Measurements from ENCODE around the gene C10orf62. TPM values are rescaled to one million over a fixed set of nuclear protein-coding genes. Genes with fewer than 3 reads are reported as not detected.
"Not testable (repeated sequence)": the region's sequence is repeated elsewhere in the genome, so short reads cannot be mapped to it uniquely, and the experiment has no call there.

C10orf62 gene
- total and polyA plus RNA-seq, 2 experiments from 2014 or later: not detected

GRCh38 chr10:97553575-97554031 lies 35.9 kb upstream of the C10orf62 start (continued):
- TF ChIP-seq, protein P1, sequence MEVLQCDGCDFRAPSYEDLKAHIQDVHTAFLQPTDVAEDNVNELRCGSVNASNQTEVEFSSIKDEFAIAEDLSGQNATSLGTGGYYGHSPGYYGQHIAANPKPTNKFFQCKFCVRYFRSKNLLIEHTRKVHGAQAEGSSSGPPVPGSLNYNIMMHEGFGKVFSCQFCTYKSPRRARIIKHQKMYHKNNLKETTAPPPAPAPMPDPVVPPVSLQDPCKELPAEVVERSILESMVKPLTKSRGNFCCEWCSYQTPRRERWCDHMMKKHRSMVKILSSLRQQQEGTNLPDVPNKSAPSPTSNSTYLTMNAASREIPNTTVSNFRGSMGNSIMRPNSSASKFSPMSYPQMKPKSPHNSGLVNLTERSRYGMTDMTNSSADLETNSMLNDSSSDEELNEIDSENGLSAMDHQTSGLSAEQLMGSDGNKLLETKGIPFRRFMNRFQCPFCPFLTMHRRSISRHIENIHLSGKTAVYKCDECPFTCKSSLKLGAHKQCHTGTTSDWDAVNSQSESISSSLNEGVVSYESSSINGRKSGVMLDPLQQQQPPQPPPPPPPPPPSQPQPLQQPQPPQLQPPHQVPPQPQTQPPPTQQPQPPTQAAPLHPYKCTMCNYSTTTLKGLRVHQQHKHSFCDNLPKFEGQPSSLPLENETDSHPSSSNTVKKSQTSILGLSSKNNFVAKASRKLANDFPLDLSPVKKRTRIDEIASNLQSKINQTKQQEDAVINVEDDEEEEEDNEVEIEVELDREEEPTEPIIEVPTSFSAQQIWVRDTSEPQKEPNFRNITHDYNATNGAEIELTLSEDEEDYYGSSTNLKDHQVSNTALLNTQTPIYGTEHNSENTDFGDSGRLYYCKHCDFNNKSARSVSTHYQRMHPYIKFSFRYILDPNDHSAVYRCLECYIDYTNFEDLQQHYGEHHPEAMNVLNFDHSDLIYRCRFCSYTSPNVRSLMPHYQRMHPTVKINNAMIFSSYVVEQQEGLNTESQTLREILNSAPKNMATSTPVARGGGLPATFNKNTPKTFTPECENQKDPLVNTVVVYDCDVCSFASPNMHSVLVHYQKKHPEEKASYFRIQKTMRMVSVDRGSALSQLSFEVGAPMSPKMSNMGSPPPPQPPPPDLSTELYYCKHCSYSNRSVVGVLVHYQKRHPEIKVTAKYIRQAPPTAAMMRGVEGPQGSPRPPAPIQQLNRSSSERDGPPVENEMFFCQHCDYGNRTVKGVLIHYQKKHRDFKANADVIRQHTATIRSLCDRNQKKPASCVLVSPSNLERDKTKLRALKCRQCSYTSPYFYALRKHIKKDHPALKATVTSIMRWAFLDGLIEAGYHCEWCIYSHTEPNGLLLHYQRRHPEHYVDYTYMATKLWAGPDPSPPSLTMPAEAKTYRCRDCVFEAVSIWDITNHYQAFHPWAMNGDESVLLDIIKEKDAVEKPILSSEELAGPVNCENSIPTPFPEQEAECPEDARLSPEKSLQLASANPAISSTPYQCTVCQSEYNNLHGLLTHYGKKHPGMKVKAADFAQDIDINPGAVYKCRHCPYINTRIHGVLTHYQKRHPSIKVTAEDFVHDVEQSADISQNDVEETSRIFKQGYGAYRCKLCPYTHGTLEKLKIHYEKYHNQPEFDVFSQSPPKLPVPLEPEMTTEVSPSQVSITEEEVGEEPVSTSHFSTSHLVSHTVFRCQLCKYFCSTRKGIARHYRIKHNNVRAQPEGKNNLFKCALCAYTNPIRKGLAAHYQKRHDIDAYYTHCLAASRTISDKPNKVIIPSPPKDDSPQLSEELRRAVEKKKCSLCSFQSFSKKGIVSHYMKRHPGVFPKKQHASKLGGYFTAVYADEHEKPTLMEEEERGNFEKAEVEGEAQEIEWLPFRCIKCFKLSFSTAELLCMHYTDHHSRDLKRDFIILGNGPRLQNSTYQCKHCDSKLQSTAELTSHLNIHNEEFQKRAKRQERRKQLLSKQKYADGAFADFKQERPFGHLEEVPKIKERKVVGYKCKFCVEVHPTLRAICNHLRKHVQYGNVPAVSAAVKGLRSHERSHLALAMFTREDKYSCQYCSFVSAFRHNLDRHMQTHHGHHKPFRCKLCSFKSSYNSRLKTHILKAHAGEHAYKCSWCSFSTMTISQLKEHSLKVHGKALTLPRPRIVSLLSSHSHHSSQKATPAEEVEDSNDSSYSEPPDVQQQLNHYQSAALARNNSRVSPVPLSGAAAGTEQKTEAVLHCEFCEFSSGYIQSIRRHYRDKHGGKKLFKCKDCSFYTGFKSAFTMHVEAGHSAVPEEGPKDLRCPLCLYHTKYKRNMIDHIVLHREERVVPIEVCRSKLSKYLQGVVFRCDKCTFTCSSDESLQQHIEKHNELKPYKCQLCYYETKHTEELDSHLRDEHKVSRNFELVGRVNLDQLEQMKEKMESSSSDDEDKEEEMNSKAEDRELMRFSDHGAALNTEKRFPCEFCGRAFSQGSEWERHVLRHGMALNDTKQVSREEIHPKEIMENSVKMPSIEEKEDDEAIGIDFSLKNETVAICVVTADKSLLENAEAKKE (CRISPR knock-in tag; IDR thresholded peaks at IDR 0.05): no peak
- TF ChIP-seq POLR2AphosphoS5 (IDR thresholded peaks at IDR 0.05; ENCODE audit: low read depth): no peak

- not testable (repeated sequence) for ATAC-seq; H3K27me3 Mint-ChIP-seq (ENCODE audit: insufficient read depth, low read depth, poor library complexity); H3K79me2 ChIP-seq (replicated peaks; ENCODE audit: insufficient read depth); H3K4me3 Mint-ChIP-seq; H3F3A ChIP-seq (replicated peaks; ENCODE audit: low read depth); H3K9me2 ChIP-seq (ENCODE audit: insufficient read depth); H4K20me1 ChIP-seq (replicated peaks; ENCODE audit: insufficient read depth); H3K27me3 ChIP-seq (ENCODE audit: insufficient read depth); H3K4me2 ChIP-seq; DNase-seq (ENCODE audit: low spot score); H3K36me3 ChIP-seq (ENCODE audit: insufficient read depth); H2AFZ ChIP-seq; H3K4me3 ChIP-seq; H3K27ac Mint-ChIP-seq
- Mint-ChIP-seq H3K9me3 (peaks cover 14% of the 10 kb centered on the region), H3K36me3 (ENCODE audit: low read depth) (peaks cover 10% of the 10 kb centered on the region; the same call in 2 of the 3 replicates), H3K4me1 (peaks cover 26% of the 10 kb centered on the region)
- H3K4me1 ChIP-seq (ENCODE audit: insufficient read depth): peaks cover 22% of the 10 kb centered on the region
- H3K27ac ChIP-seq (ENCODE audit: low read depth): peak overlapping the region; percentile 60; the same call in 1 of the 2 replicates
These were observed 35.2 kb upstream of the C10orf62 start for GRCh38 chr10:97554336-97554735.

- not testable (repeated sequence) for H3K4me3 Mint-ChIP-seq; H3F3A ChIP-seq (replicated peaks; ENCODE audit: low read depth); H3K9me2 ChIP-seq (ENCODE audit: insufficient read depth); DNase-seq (ENCODE audit: low spot score); H2AFZ ChIP-seq; H3K79me2 ChIP-seq (replicated peaks; ENCODE audit: insufficient read depth); H3K36me3 ChIP-seq (ENCODE audit: insufficient read depth); H3K27ac Mint-ChIP-seq; H3K4me1 ChIP-seq (ENCODE audit: insufficient read depth); H3K4me3 ChIP-seq; H3K27ac ChIP-seq (ENCODE audit: low read depth); H3K4me2 ChIP-seq; H4K20me1 ChIP-seq (replicated peaks; ENCODE audit: insufficient read depth); ATAC-seq; H3K27me3 ChIP-seq (ENCODE audit: insufficient read depth); H3K27me3 Mint-ChIP-seq (ENCODE audit: insufficient read depth, low read depth, poor library complexity)
- peaks cover 11% of the 10 kb centered on the region; the same call in 2 of the 3 replicates for H3K36me3 Mint-ChIP-seq (ENCODE audit: low read depth)
- peaks cover 15% of the 10 kb centered on the region for H3K9me3 Mint-ChIP-seq
- H3K4me1 Mint-ChIP-seq: peaks cover 14% of the 10 kb centered on the region
These were observed 34.0 kb upstream of the C10orf62 start for GRCh38 chr10:97555541-97555940.

DNA sequence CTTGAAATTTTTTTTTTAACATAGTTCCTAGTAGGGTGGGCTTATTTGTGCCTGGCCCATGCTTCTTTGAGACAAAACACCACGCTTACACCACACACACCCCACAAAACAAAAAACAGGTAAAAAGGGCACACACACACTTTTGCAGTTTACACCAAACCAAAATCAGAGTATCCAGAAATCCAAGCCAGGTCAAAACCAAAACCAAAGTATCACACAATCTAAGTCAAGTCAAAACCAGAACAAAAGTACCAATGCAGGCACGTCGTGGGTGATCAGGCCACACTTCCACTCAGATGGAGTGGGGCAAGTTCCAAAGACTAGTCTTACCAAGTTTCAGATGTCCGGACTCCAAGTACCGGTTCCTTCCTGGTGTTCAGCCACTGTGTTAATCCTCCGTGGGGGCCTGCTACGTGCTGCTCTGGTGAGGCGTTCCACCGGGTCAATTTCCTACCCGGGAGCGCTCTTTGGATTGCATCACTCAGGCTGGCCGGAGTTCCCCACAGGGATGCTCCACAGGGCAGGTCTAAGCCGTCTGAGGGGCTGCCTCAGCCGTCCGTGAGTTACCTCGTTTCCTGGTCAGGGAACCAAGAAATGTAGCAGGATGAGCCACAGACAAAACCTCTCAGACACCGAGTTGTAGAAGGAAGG lies 28.7 kb upstream of the C10orf62 start:
- H3K27me3 Mint-ChIP-seq (ENCODE audit: insufficient read depth, low read depth, poor library complexity); DNase-seq (ENCODE audit: low spot score); H2AFZ ChIP-seq; H3K4me1 Mint-ChIP-seq; H3K4me3 Mint-ChIP-seq; H3K27ac Mint-ChIP-seq; H3K9me3 Mint-ChIP-seq; H3K4me3 ChIP-seq; H3K36me3 Mint-ChIP-seq (ENCODE audit: low read depth); ATAC-seq; H3K79me2 ChIP-seq (replicated peaks; ENCODE audit: insufficient read depth); H3K4me1 ChIP-seq (ENCODE audit: insufficient read depth); H3K4me2 ChIP-seq; H3K27me3 ChIP-seq (ENCODE audit: insufficient read depth); H3K9me2 ChIP-seq (ENCODE audit: insufficient read depth); H3K36me3 ChIP-seq (ENCODE audit: insufficient read depth); H3K27ac ChIP-seq (ENCODE audit: low read depth); H4K20me1 ChIP-seq (replicated peaks; ENCODE audit: insufficient read depth); H3F3A ChIP-seq (replicated peaks; ENCODE audit: low read depth): not testable (repeated sequence)

DNA sequence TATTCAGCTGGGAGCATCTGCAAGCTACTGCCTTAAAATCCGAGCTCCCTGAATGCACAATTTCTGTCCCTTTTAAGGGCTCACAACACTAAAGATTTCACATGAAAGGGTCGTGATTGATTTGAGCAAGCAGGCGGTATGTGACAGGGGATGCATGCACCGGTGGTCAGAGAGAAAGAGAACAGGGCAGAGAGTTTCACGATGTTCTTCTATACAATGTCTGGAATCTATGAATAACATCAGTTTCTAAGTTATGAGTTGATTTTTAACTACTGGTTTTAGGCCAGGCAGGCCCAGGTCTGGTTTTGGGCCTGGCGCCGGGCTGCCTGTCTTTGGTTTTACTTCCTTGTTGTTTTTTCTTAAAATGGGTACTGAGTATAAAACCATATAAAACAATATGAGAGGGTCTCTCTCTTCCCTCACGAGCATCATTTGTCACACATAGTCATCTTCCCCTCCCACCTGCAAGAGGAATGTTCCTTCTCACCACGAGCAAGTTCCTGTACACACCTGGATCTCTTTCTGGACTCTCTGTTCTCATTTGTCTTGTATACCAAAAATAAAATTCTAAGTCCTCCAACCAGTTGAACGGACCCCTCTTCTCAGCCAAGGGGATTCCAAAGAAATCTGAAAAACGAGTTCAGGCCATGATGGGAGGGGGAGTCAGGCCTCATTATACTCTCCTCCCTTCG lies 28.0 kb upstream of the C10orf62 start:
- not testable (repeated sequence) for H3K4me3 Mint-ChIP-seq; H3K79me2 ChIP-seq (replicated peaks; ENCODE audit: insufficient read depth); H3K4me1 ChIP-seq (ENCODE audit: insufficient read depth); H3F3A ChIP-seq (replicated peaks; ENCODE audit: low read depth); H3K9me2 ChIP-seq (ENCODE audit: insufficient read depth); H3K36me3 Mint-ChIP-seq (ENCODE audit: low read depth); H3K27ac ChIP-seq (ENCODE audit: low read depth); ATAC-seq; H3K27ac Mint-ChIP-seq; H3K4me3 ChIP-seq; H3K27me3 Mint-ChIP-seq (ENCODE audit: insufficient read depth, low read depth, poor library complexity); H3K4me1 Mint-ChIP-seq; H3K27me3 ChIP-seq (ENCODE audit: insufficient read depth); DNase-seq (ENCODE audit: low spot score); H3K4me2 ChIP-seq; H4K20me1 ChIP-seq (replicated peaks; ENCODE audit: insufficient read depth); H2AFZ ChIP-seq; H3K36me3 ChIP-seq (ENCODE audit: insufficient read depth); H3K9me3 Mint-ChIP-seq
